Measurements from ENCODE around the gene TRMT11. TPM values are rescaled to one million over a fixed set of nuclear protein-coding genes. Genes with fewer than 3 reads are reported as not detected.
A peak's percentile ranks its signal among the peaks of the same experiment; 100 is the strongest.

Gene TRMT11
- total RNA-seq, 1 experiment from 2014 or later: 17.9 TPM

DNA sequence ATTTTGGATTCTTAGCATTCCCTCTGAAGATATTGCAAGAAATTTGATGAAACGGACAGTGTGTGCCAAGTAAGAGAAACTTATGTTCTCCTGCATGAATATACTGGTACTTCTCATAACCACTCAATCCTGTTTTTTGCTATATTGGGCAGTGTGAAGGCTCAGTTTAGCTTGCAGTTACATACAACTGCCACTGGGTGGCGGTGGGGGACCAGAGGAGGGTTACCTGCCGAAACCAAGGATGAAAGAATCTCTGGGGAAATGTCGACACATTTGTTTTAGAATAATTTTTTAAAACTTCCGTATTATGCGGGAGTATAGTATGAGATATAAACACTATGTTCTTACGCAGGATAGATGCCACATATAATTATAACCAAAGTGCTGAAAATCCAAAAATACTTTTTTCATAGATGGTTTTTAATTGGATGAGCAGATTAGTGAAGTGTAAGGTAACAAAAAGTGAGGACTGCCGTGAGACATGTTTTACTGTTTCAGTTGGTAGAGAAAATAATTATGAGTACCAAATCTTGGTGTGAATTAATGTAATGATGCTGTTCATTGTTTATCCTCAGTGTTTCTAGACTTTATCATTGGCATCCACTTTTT is 9.7 kb downstream of the TRMT11 start:
- H3K9ac ChIP-seq (ENCODE audit: low read length): no peak overlapping the region
- no peaks in the 10 kb centered on the region for H3K9me2 ChIP-seq (replicated peaks; ENCODE audit: low read length)
- no peaks in the 10 kb centered on the region for H3F3A ChIP-seq (ENCODE audit: low read length, unreplicated experiment)
- no peak overlapping the region for H3K27ac ChIP-seq (ENCODE audit: low read length)
- ATAC-seq (peak; percentile 89), DNase-seq (peak; percentile 71)
- H3K4me1 ChIP-seq (ENCODE audit: insufficient read depth, low read length): peaks cover 3% of the 10 kb centered on the region; the same call in 1 of the 2 replicates
- no peak overlapping the region for H3K4me3 ChIP-seq (ENCODE audit: low read length)
- no peaks in the 10 kb centered on the region for H3K27me3 ChIP-seq (ENCODE audit: low read length)
- POLR2A ChIA-PET (ENCODE audit: unreplicated experiment): no interaction called here
- H3K36me3 ChIP-seq (ENCODE audit: low read depth, low read length): peaks cover 27% of the 10 kb centered on the region
- peak overlapping the region; percentile 34; the same call in 1 of the 2 replicates for H2AFZ ChIP-seq (ENCODE audit: low read length)
- H3K79me2 ChIP-seq (ENCODE audit: low read length): peaks cover 33% of the 10 kb centered on the region
- H3K9me3 ChIP-seq (ENCODE audit: low read length): no peaks in the 10 kb centered on the region
- TF ChIP-seq, protein P1, sequence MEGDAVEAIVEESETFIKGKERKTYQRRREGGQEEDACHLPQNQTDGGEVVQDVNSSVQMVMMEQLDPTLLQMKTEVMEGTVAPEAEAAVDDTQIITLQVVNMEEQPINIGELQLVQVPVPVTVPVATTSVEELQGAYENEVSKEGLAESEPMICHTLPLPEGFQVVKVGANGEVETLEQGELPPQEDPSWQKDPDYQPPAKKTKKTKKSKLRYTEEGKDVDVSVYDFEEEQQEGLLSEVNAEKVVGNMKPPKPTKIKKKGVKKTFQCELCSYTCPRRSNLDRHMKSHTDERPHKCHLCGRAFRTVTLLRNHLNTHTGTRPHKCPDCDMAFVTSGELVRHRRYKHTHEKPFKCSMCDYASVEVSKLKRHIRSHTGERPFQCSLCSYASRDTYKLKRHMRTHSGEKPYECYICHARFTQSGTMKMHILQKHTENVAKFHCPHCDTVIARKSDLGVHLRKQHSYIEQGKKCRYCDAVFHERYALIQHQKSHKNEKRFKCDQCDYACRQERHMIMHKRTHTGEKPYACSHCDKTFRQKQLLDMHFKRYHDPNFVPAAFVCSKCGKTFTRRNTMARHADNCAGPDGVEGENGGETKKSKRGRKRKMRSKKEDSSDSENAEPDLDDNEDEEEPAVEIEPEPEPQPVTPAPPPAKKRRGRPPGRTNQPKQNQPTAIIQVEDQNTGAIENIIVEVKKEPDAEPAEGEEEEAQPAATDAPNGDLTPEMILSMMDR (conservative IDR thresholded peaks at IDR 0.05; ENCODE audit: low read depth, low read length): peak; percentile 90
- TF ChIP-seq EZH2phosphoT487 (IDR thresholded peaks at IDR 0.05; ENCODE audit: borderline replicate concordance, low read length): no peak
- no TSS peak for BruUV-seq (replicated peaks)
- no peaks in the 10 kb centered on the region for H4K20me1 ChIP-seq (ENCODE audit: low read length)
- H3K4me2 ChIP-seq (ENCODE audit: low read length): peak overlapping the region; percentile 71
- intact Hi-C loops (cut with micrococcal nuclease): loop anchor here (1.0 to 5.0 kb wide), 3 partner anchors 36 to 175 kb away; no protein-coding TSS in a partner anchor
- CTCF ChIA-PET: interaction anchor here (0.7 kb wide), 1 partner anchor 184 kb away, joined by 7 read pairs; no protein-coding TSS in a partner anchor

DNA sequence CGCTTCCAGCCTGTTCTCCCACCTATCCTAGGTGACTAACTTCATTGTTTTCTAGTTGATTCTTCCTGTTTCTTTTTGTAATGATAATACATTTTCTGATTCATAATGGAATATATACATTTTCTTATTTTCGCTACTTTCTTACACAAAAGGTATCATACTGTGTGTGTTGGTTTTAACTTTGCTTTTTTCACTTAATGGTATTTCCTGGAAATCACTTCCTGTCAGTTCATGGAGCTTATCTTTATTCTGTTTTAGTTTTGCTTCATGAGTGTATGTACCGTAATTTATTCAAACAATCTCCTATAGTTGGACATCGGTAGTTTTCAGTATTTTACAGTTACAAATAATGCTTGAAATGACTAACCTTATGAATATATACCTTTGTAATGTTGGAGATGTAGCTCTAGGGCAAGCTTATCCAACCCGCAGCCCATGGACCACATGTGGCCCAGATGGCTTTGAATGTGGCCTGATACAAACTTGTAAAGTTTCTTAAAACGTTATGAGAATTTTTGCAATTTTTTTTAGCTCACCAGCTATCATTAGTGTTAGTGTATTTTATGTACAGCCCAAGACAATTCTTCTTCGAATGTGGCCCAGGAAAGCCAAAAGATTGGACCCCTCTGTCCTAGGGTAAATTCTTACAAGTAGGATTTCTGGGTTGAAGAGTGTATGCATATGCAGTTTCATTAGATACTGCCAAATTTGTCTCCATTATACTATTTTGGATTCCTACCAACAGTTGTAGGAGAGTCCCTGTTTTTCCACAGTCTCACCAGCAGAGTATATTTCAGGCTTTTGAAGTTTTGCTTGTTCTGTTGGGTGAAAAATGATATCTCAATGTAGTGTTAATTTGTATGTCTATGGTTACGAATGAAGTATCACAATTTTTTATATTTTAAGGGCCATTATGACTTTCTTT is 16.7 kb downstream of the TRMT11 start:
- Histone ChIP-seq H3K4me2 (ENCODE audit: low read length) (no peak overlapping the region), H3F3A (ENCODE audit: low read length, unreplicated experiment) (no peaks in the 10 kb centered on the region), H3K27me3 (ENCODE audit: low read length) (no peaks in the 10 kb centered on the region), H3K27ac (ENCODE audit: low read length) (no peak overlapping the region), H2AFZ (ENCODE audit: low read length) (no peak overlapping the region), H3K36me3 (ENCODE audit: low read depth, low read length) (peaks cover 30% of the 10 kb centered on the region; the same call in 1 of the 2 replicates), H3K4me1 (ENCODE audit: insufficient read depth, low read length) (no peaks in the 10 kb centered on the region), H3K79me2 (ENCODE audit: low read length) (no peaks in the 10 kb centered on the region), H3K9me2 (replicated peaks; ENCODE audit: low read length) (no peaks in the 10 kb centered on the region), H3K9me3 (ENCODE audit: low read length) (no peaks in the 10 kb centered on the region), H3K4me3 (ENCODE audit: low read length) (no peak overlapping the region), H3K9ac (ENCODE audit: low read length) (no peak overlapping the region), H4K20me1 (ENCODE audit: low read length) (no peaks in the 10 kb centered on the region)
- DNase-seq (no peak), ATAC-seq (no peak)
- CTCF ChIA-PET: no interaction called here
- intact Hi-C loops (cut with micrococcal nuclease): no loop called here
- no TSS peak for BruUV-seq (replicated peaks)
- TF ChIP-seq EZH2phosphoT487 (IDR thresholded peaks at IDR 0.05; ENCODE audit: borderline replicate concordance, low read length) (no peak), EZH2 (IDR thresholded peaks at IDR 0.05; ENCODE audit: low read length, unreplicated experiment) (no peak)
- TF ChIP-seq, protein P1 (conservative IDR thresholded peaks at IDR 0.05; ENCODE audit: low read depth, low read length): no peak
- POLR2A ChIA-PET (ENCODE audit: unreplicated experiment): no interaction called here
